GM23338 (cell line): ENCODE measurements around the gene PRR12.

Experiments used
- POLR2AphosphoS5 ChIP-seq: IDR thresholded peaks from 2 replicates; pipeline ENCODE4 v1.6.1; 2016; ENCODE audit warnings: antibody characterized with exemption, low read depth
- TF ChIP-seq, protein P1 (sequence below), 2 experiments: fragments of 200-600 bp in 1 of 2; sonication (generic) in 1 of 2; conservative IDR thresholded peaks; 2 replicates each; pipeline versions ENCODE4 v1.5.1 to v1.6.1; 2016 to 2017; ENCODE audit warnings: antibody characterized with exemption in 2 of 2, low read depth in 2 of 2, mild to moderate bottlenecking in 2 of 2, moderate library complexity in 1 of 2

GRCh38 chr19:49544154-49544553 lies 46.8 kb upstream of the PRR12 start:
- TF ChIP-seq POLR2AphosphoS5: no peak
- TF ChIP-seq, protein P1, sequence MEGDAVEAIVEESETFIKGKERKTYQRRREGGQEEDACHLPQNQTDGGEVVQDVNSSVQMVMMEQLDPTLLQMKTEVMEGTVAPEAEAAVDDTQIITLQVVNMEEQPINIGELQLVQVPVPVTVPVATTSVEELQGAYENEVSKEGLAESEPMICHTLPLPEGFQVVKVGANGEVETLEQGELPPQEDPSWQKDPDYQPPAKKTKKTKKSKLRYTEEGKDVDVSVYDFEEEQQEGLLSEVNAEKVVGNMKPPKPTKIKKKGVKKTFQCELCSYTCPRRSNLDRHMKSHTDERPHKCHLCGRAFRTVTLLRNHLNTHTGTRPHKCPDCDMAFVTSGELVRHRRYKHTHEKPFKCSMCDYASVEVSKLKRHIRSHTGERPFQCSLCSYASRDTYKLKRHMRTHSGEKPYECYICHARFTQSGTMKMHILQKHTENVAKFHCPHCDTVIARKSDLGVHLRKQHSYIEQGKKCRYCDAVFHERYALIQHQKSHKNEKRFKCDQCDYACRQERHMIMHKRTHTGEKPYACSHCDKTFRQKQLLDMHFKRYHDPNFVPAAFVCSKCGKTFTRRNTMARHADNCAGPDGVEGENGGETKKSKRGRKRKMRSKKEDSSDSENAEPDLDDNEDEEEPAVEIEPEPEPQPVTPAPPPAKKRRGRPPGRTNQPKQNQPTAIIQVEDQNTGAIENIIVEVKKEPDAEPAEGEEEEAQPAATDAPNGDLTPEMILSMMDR (conservative IDR thresholded peaks at IDR 0.05; ENCODE audit: low read depth in 2 of 2): no peak
